HG03457 (cell line): Measurements from ENCODE around the gene SNX2.
"Not testable (repeated sequence)": the region's sequence is repeated elsewhere in the genome, so short reads cannot be mapped to it uniquely, and the experiment has no call there.

Experiments
- ATAC-seq: cut with Tn5 transposase; IDR thresholded peaks from one replicate; pipeline ENCODE4 v1.9.1; 2021; ENCODE audit warnings: moderate number of reproducible peaks; ENCODE audit not compliant: unreplicated experiment

SNX2 gene

DNA sequence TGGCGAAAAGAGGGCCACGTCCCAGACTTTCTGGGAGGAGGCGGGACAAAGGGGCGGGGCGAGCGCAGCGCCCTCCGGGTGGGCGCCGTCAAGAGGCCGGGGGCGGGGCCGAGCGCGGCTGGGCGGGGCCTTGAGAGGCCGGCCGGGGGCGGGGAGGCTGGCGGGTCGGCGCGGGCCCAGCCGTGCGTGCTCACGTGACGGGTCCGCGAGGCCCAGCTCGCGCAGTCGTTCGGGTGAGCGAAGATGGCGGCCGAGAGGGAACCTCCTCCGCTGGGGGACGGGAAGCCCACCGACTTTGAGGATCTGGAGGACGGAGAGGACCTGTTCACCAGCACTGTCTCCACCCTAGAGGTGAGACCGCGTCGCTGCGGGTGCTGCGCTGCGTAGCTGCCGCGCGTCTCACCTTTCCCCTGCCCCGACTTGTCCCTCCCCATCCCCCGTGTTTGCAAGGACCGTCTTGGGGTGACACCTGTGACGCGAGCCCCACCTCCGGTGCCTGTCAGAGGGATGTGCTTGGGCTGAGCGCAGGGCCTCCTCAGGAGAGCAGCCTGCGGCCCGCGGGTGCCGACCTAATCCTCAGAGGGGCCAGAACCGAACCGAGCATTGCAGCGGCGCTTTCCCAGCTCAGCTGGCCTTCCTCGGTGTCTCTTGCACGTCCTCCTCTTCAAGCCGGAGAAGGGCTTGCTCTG lies at the start of gene SNX2:
TSS of gene SNX2 (plus strand) at position 220 of the 689 bp plus-strand sequence. CDS start at position 244, 24 bp downstream.
- ATAC-seq = peak; percentile 80

DNA sequence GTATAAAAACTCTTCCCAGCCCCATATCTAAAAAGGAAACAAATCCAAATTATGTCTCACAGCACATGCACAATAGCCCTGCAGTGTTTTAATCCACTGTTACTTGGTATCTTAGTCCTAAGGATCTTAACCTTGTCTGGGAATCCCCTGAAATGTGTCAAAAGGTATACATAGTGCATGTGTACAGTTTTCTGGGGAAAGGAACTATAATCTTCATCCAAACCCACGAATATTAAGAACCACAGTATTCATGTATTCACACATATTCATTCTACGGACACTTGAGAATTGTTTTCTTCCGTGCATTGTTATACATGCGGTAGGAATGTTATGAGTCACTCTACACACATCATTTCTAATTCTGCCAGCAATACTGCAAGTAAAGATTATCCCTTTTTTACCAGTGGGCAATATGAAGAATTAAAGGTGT lies 47.8 kb upstream of the SNX2 start:
- no peak for ATAC-seq

DNA sequence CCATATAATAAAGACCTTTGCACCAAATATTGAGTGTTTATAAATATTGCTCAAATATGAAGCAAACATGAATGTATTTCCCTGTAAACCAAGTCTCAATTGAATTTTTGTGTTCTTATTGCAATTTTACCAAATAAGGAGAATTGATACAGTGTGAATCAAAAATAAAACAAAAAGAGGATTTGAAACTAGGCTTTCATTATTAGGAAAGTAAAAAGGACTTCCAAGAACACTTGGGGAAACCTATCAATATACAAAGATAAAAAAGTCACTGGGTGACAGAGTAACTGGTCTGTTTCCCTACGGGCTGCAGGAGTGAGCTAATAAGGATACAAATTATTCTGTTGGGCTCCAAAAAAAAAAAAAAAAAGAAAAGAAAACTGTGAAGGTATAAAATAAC lies 44.8 kb upstream of the SNX2 start:
- no peak for ATAC-seq

GRCh38 chr5:122730456-122730855 lies 44.4 kb upstream of the SNX2 start:
- ATAC-seq = no peak

DNA sequence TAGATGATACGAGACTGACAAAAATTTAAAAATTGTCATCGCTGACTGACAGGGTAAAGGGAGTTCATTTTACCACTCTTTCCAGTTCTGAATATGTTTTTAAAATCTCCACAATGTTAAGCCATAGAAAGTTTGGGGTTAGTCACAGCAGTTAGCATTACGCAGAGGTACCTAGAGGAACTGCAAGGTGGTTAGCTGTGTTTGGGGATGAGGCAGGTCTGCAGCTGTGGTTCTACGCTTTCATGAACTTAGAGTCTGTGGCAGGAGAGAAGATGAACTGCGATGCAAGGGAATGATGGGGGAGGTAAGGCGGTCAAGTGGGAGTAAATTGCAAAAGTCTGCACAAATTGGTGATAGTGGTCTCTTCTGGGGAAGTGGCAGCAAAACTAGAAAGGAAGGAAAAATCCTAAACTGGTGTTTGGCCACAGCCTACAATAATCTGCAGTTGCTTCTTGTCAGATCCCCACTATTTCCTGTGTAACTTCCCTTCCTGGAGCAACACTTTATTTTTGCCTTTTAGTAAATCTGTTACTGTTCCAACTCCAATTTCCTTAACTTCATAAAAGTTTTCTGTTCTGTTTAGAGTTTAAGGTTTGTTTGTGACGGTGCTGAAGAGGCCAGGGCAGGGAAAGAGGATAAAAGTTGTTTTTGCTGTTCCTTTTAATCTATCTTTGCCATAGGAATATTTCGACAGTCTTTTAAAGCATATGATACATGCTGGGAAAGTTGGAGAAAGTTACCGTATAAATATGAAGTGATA lies 38.6 kb upstream of the SNX2 start:
- peak; percentile 74 for ATAC-seq

GRCh38 chr5:122738088-122738487 lies 36.8 kb upstream of the SNX2 start:
- no peak for ATAC-seq

- no peak for ATAC-seq
These were observed 33.2 kb upstream of the SNX2 start for GRCh38 chr5:122741681-122742080.

DNA sequence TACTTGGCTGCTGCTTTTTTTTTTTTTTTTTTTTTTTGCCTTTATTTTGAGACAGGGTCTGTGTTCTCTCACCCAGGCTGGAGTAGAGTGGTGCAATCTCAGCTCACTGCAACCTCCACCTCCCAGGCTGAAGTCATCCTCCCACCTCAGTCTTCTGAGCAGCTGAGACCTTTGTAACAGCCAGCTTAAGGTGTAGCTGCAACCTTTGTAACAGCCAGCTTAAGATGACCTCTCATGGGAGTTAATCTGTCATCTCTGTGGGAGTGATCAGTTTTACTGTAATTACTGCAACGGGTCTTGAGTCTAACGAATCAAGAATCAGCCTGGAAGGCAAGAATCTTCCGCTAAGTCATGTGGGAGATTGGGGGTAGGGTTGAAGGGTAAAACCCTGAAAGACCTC lies 31.6 kb upstream of the SNX2 start:
- no peak for ATAC-seq

DNA sequence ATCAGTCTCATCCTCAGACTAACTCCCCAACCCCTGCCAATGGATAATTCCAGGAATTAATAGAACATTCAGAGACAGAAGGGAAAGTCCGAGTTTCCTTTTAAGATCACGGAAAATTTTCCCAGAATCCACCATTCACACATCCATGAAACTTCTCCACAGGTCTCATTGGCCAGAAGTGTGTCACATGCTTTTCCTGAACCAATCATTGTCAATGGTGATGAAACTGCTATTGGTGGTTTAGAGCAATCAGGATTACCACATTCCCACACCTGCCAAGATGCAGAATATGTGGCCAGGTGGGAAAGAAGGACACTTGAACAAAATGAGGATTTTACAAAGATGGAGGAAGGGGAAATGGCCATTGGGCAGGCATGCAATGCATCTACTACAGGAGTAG lies 29.3 kb upstream of the SNX2 start:
- no peak for ATAC-seq

- no peak for ATAC-seq
These were observed 25.0 kb upstream of the SNX2 start for GRCh38 chr5:122749886-122750285.

DNA sequence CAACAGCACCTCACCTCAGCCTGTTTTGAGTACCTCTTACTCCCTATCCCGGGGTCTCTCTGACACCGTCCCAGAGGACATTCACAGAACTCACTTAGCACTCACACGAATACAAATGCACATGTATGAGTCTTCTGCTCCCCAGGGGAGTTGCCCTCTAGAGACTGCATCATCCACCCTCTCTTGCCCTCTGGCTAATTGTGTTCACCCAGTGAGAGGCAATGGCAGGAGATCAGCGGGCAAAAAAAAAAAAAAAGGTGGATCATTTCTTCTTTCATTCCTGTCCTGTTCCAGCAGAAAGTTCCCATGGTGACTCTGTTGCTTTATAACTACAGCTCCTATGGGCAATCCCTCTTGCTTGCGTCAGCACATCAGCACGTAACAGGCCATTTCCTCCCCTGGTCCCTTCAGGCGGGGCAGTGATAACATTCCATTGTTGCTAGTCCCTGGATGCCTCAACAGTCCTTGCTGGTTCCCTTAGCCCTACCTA lies 23.5 kb upstream of the SNX2 start:
- ATAC-seq = no peak

DNA sequence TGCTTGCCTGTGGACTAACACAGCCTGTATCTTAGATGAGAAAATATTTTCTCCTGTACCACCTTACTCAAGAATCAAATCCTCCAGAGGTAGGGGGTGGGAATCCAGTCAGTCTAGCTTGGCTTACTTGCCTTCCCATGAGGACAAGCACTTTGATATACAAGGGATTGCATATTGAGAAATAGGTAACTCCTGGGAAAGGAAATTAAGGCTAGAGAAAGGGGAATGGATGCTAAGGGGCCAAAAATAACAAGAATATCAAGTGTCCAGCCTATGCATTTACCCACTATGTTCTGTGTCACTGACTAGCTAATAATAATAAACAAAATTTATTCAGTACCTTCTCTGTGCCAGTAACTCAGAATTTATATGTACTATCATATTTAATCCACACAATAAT lies 21.4 kb upstream of the SNX2 start:
- ATAC-seq = no peak

- ATAC-seq = no peak
These were observed 19.1 kb upstream of the SNX2 start for GRCh38 chr5:122755783-122756182.

DNA sequence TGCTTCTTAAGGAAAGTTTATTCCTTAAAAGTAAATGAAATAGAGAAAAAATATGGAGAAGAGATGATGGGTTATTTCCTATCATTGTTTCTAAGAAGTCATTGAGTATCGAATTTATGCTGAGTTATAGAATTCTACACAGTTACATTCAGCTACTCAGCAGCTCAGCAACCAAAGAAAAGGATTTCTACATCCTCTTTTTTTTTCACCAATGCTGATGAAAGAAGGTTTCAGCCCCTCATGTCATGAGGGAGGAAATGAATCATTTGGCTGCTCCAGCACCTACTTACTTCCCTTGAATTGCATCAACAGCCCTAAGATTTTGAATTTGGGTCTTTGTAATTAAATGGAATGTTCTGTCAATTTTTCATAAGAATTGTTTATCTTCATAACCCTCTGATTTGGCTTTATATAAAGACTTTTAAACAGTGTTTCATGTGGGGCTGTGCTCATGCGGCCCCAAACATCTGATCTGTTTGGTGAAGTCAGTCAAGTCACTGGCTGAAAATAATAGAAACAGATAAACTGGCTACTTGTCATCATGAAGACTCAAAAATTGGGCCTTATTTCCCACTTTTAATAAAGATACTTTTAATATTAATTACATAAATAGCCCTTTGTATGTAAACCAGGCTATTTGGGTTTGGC lies 18.5 kb upstream of the SNX2 start:
- ATAC-seq = peak; percentile 66

GRCh38 chr5:122757285-122757684 lies 17.6 kb upstream of the SNX2 start:
- ATAC-seq = peak; percentile 63

DNA sequence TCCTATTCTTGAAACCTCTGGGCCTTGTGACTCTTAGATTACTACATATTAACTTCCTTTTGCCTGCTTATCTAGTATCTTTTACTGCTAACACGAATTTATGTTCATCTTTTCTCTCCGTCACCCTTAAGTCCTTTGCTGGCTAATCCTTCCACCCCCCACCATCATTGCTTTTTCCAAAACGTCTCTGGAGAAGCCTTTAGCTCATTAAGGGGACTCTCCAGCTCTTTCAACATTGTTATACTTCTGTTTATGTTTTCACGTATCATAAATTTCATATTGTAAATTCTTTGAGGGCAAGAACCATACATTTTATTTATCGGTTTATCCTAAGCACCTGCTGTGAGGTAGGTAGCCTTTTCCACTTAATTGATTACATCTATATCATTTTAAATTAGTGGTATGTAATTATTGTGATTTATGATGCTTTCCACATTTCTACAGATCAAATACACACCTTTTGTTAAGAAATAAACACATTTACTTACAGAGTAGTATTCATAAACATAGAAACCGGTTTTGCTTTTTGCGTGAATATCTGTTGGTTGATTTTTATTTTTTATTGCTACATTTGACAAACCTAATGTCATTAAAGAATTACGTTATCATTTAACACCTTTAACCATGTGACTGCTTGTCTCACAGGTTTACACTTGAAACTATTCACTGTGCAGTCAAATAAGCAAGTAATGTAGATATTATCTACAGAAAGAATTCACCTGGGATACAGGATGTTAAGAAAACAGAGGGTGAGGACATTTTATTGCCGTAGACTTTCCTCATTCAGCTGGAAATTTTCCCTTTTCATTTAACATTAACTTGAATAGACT lies 15.4 kb upstream of the SNX2 start:
- ATAC-seq = no peak

DNA sequence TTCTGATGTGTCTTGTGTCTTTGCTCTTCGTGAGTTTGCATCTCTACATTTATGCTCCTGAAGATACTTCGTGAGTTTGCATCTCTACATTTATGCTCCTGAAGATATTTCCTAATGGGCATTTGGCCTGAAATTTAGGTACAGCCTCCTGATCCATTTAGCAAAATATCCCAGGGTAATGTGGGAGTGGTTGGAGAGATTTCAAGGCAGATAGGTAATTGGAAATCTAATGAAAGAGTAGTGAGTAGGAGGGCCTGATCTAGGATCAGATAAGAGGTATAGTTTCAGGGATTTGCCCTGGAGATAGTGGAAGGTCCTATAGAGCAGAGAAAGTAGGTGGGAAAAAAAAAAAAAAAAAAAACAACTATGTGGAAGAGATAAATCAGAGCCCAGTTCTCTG lies 14.6 kb upstream of the SNX2 start:
- no peak for ATAC-seq

DNA sequence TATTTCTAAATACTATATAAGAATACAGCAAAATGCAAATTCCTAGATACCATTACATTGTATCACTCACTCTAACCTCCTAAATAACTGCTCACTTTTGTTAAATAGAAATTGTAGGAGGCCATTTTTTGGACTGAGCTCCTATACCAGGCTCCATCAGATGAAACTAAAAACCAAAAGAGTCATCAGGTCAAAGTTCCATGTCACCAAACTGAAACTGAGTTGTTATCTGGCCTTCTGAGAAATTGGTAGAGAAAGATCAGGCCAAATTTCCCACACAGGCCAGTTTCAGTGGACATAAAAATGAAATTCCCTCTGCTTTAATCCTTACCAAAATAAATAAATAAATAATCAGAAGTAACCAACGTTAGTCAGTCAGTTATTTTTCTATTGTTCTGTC lies 13.8 kb upstream of the SNX2 start:
- no peak for ATAC-seq

- ATAC-seq = not testable (repeated sequence)
These were observed 13.0 kb upstream of the SNX2 start for GRCh38 chr5:122761896-122762295.

DNA sequence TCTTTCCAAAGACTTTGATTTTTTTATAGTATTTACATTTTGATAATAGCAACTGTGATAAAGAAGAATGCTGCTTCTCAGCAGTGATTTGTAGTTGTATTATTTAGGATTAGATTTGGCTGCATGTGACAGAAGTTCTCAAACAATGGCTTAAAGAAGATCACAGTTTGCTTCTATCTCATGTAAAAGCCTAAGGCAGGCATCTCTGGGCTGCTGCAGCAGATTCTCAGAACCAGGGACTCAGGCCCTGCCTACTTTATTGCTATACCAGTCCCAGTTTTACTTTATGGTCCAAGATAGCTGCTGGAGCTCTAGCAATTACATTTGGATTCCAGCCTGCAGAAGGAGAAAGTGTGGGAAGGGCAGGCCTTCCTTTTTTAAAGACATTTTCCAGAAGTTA lies 8.8 kb upstream of the SNX2 start:
- ATAC-seq = no peak

DNA sequence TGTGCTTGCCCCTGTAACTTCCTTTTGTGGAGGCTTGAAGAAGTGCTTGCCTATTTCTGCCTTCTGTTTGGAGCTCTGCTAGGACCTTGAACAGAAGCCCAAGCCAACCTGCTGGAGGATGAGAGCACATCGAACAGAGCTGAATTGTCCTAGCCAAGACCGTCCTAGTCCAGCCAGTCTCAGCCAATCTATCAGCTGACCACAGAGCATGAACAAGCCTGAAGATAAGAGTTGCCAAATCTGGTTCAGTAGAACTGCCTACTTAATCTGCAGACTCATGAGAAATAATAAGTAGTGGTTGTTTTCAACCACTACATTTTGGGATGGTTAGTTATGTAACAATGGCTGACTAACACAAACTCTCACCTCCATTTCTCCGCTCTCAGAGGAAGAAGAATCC lies 4.4 kb upstream of the SNX2 start:
- no peak for ATAC-seq
